Osteocyte (in vitro differentiated cells): ENCODE measurements around the gene METTL17. TPM values are rescaled to one million over a fixed set of nuclear protein-coding genes. Genes with fewer than 3 reads are reported as not detected.

ENCODE experiments used
- DNase-seq: peaks from one replicate; pipeline ENCODE4 v3.0.0; 2021; ENCODE audit warnings: mixed read lengths; ENCODE audit not compliant: unreplicated experiment; ENCODE audit errors: extremely low spot score
- H3K27ac Mint-ChIP-seq: one replicate; pipeline ENCODE4 v1.8.0; 2021; ENCODE audit warnings: mild to moderate bottlenecking, mixed read lengths; ENCODE audit not compliant: unreplicated experiment
- H3K27me3 Mint-ChIP-seq: one replicate; pipeline ENCODE4 v1.8.0; 2021; ENCODE audit warnings: mixed read lengths; ENCODE audit not compliant: unreplicated experiment
- H3K36me3 Mint-ChIP-seq: one replicate; pipeline ENCODE4 v1.8.0; 2021; ENCODE audit warnings: mixed read lengths; ENCODE audit not compliant: unreplicated experiment
- H3K4me1 Mint-ChIP-seq: one replicate; pipeline ENCODE4 v1.8.0; 2021; ENCODE audit warnings: mixed read lengths; ENCODE audit not compliant: unreplicated experiment
- H3K4me3 Mint-ChIP-seq: one replicate; pipeline ENCODE4 v1.8.0; 2021; ENCODE audit warnings: mild to moderate bottlenecking, moderate library complexity, mixed read lengths; ENCODE audit not compliant: unreplicated experiment
- H3K9me3 Mint-ChIP-seq: one replicate; pipeline ENCODE4 v1.8.0; 2021; ENCODE audit warnings: mixed read lengths; ENCODE audit not compliant: unreplicated experiment
- total RNA-seq: library from RNA; stranded (reverse); gene quantifications from 2 replicates; pipeline ENCODE4 v1.2.1, GENCODE V29; 2021
- TF ChIP-seq, protein P1 (sequence below): fragments of 200-600 bp; sonication (generic); IDR thresholded peaks from 2 replicates; pipeline ENCODE4 v1.5.0; 2021; ENCODE audit warnings: antibody characterized with exemption, mild to moderate bottlenecking, moderate library complexity

Gene METTL17
- total RNA-seq, 1 donor from 2014 or later: 58.6 TPM

DNA sequence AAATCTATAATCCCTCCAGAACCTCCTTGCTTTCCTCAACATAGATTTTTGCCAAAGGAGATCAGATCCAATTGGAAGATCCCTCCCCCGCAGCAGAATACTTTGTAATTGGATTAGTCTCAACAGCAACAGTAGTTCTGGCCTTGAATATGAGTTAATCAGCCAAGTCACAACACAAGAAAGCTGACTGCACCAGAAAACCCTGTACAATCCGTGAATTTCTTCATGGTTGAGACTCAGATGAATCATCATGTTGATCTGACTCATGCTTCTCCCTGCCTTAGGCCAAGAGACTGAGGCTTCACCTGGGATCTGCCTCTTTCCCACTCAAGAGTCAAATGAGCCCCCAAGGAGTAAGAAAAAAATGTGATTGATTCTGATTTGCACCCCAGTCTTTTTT is 3.0 kb upstream of the METTL17 start:
- Mint-ChIP-seq H3K4me3 (no peak overlapping the region), H3K27ac (peak overlapping the region; percentile 85), H3K27me3 (peaks cover 2% of the 10 kb centered on the region), H3K9me3 (no peaks in the 10 kb centered on the region), H3K36me3 (peaks cover 2% of the 10 kb centered on the region), H3K4me1 (peaks cover 30% of the 10 kb centered on the region)
- DNase-seq: no peak
- TF ChIP-seq, protein P1, sequence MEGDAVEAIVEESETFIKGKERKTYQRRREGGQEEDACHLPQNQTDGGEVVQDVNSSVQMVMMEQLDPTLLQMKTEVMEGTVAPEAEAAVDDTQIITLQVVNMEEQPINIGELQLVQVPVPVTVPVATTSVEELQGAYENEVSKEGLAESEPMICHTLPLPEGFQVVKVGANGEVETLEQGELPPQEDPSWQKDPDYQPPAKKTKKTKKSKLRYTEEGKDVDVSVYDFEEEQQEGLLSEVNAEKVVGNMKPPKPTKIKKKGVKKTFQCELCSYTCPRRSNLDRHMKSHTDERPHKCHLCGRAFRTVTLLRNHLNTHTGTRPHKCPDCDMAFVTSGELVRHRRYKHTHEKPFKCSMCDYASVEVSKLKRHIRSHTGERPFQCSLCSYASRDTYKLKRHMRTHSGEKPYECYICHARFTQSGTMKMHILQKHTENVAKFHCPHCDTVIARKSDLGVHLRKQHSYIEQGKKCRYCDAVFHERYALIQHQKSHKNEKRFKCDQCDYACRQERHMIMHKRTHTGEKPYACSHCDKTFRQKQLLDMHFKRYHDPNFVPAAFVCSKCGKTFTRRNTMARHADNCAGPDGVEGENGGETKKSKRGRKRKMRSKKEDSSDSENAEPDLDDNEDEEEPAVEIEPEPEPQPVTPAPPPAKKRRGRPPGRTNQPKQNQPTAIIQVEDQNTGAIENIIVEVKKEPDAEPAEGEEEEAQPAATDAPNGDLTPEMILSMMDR: no peak

DNA sequence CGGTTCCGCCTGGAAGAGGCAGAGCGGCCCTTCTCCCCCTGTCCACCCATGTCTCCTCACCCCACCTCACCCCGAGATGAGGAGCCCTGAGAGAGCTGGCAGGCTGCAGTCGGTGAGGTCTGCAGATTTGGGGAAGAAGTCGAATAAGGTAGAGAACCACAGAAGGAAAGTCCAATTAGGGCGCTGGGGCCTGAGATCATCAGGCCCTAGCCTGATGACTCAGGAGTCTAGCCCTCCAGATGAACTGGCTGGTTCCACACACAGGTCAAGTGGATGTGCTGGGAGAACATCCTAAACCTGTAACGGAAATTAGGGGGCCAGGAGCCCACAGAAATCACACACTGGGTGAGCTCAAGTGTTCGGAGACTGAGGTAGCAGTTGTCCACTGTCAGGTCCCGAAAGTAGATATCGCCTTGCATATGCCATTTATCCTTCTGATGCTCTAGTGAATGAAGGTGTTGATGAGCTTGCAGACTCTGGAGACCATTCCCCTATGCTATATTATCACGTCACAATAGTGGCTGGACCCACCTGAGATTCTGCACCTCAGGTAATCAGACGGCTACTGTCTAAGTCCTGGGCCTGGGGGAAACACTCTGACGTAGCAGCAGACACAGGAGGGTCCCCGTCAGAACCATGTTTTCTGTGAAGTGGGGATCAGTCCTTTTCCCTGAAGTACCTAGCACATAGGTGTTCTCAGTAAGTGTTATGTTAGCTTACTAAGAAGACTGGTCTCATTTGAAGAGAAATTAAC is 886 bp upstream of the METTL17 start:
- H3K36me3 Mint-ChIP-seq: peaks cover 13% of the 10 kb centered on the region

GRCh38 chr14:20989471-20989786 is 351 bp upstream of the METTL17 start:
- peaks cover 32% of the 10 kb centered on the region for H3K4me1 Mint-ChIP-seq
- peak overlapping the region; percentile 89 for H3K4me3 Mint-ChIP-seq

More for the DNA sequence above, 886 bp upstream of the METTL17 start:
- Mint-ChIP-seq H3K4me3 (no peak overlapping the region), H3K27me3 (no peaks in the 10 kb centered on the region), H3K4me1 (peaks cover 32% of the 10 kb centered on the region), H3K9me3 (no peaks in the 10 kb centered on the region), H3K27ac (peak overlapping the region; percentile 76)
- no peak for DNase-seq
- TF ChIP-seq, protein P1: no peak

DNA sequence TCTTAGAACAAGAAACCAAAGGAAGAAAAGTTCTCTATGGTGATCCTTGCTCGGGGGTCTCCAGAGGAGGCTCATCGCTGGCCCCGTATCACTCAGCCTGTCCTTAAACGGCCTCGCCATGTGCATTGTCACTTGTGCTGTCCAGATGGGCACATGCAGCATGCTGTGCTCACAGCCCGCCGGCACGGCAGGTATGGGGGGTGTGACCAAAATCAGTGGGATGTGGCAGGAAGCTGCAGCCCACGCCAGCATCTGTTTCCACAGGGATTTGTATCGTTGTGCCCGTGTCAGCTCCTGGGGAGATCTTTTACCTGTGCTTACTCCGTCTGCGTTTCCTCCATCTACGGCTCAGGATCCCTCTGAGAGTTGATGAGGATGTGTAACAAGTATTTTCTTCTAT is 6.7 kb downstream of the METTL17 start:
- no peak overlapping the region for H3K4me3 Mint-ChIP-seq
- H3K9me3 Mint-ChIP-seq: no peaks in the 10 kb centered on the region
- peaks cover 37% of the 10 kb centered on the region for H3K4me1 Mint-ChIP-seq
- H3K27me3 Mint-ChIP-seq: no peaks in the 10 kb centered on the region
- no peak for DNase-seq
- peaks cover 36% of the 10 kb centered on the region for H3K36me3 Mint-ChIP-seq
- TF ChIP-seq, protein P1: no peak
- H3K27ac Mint-ChIP-seq: no peak overlapping the region

More at GRCh38 chr14:20989471-20989786, 351 bp upstream of the METTL17 start:
- no peak for DNase-seq
- Mint-ChIP-seq H3K9me3 (no peaks in the 10 kb centered on the region), H3K27me3 (no peaks in the 10 kb centered on the region), H3K36me3 (peaks cover 16% of the 10 kb centered on the region), H3K27ac (peak overlapping the region; percentile 86)
- TF ChIP-seq, protein P1: no peak

DNA sequence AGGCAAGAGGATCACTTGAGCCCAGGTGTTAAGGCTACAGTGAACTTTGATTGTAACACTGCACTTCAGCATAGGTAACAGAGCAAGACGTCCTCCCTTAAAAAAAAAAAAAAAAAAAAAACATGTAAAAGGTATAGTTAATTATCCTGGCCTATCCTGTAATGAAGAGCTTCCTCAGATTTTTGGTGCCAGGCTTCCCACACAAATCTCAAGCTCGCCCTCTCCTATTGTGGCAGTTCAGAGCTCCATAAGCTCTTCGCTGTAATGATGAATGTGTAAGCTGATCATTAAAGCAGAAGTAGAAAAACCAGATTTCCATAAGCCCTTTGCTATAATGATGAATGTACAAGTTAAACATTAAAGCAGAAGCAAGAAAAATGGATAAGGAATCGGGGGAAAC is 7.3 kb downstream of the METTL17 start:
- Mint-ChIP-seq H3K27me3 (no peaks in the 10 kb centered on the region), H3K9me3 (no peaks in the 10 kb centered on the region), H3K4me3 (no peak overlapping the region), H3K36me3 (peaks cover 32% of the 10 kb centered on the region), H3K4me1 (peaks cover 34% of the 10 kb centered on the region), H3K27ac (peak overlapping the region; percentile 96)
- DNase-seq: no peak
- TF ChIP-seq, protein P1: no peak
